Transverse colon (tissue), 4 donors: ENCODE data around the gene AUH.

Experiments used
- POLR2A ChIP-seq: fragments of 450-650 bp; IDR thresholded peaks from one replicate; pipeline ENCODE4 v1.6.1; 2016; ENCODE audit warnings: antibody characterized with exemption, mild to moderate bottlenecking, moderate library complexity
- POLR2AphosphoS5 ChIP-seq, 3 donors: sonication (generic); formaldehyde crosslinking; IDR thresholded peaks; one replicate each; pipeline ENCODE4 v1.6.1; 2016; ENCODE audit warnings: antibody characterized with exemption in 3 of 3
- TF ChIP-seq, protein P1 (sequence below), 5 experiments: fragments of 200-600 bp in 3 of 5; fragments of 450-650 bp in 2 of 5; sonication (generic) in 3 of 5; IDR thresholded peaks; 1 replicate in 2 of 5; 2 replicates in 3 of 5; pipeline ENCODE4 v1.5.1; 2016 to 2017; ENCODE audit warnings: antibody characterized with exemption in 5 of 5, inconsistent platforms in 3 of 5, mild to moderate bottlenecking in 2 of 5, moderate library complexity in 1 of 5

DNA sequence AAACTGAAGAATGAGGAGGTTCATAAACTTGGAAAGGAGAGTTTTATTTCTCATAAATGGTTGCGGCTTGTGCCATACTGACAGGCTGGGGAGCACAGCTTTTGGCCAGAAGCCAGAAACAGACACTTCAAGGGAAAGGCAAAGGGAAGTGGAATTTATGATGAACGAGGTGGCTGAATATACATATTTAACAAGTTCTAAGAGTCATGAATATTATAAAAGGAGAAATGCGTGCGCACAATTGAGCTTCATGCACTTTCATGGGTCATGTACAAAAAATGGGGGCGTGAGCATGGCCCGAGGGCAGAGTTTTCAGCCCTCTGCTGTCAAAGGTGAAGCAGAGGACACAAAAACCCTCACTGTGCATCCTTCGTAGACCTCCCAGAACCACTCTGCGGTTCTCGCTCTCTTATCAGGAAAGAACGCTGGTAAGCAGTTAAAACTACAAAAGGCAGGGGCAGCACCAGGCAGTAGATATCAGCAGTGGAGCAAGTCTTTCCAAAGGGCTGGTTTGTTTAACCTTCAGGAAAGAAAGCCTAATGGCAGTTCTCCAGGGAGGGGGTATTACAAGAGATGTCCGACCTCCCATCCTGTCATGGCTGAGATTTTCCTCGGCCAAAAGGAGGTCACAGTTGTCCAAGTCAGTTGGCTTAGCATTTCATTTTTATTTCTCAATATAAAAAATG, 29.0 kb downstream of the AUH start:
- TF ChIP-seq, protein P1, sequence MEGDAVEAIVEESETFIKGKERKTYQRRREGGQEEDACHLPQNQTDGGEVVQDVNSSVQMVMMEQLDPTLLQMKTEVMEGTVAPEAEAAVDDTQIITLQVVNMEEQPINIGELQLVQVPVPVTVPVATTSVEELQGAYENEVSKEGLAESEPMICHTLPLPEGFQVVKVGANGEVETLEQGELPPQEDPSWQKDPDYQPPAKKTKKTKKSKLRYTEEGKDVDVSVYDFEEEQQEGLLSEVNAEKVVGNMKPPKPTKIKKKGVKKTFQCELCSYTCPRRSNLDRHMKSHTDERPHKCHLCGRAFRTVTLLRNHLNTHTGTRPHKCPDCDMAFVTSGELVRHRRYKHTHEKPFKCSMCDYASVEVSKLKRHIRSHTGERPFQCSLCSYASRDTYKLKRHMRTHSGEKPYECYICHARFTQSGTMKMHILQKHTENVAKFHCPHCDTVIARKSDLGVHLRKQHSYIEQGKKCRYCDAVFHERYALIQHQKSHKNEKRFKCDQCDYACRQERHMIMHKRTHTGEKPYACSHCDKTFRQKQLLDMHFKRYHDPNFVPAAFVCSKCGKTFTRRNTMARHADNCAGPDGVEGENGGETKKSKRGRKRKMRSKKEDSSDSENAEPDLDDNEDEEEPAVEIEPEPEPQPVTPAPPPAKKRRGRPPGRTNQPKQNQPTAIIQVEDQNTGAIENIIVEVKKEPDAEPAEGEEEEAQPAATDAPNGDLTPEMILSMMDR (IDR thresholded peaks at IDR 0.05) = no peak
- TF ChIP-seq POLR2A (no peak), POLR2AphosphoS5 (IDR thresholded peaks at IDR 0.05) (no peak)
